CD1c-positive myeloid dendritic cell (primary cell): Measurements from ENCODE around the gene POLN.
"Not testable (repeated sequence)": the region's sequence is repeated elsewhere in the genome, so short reads cannot be mapped to it uniquely, and the experiment has no call there.

Experiments used
- DNase-seq: peaks from one replicate; pipeline ENCODE4 v3.0.0-alpha.2; 2016; ENCODE audit errors: extremely low spot score

Gene POLN

DNA sequence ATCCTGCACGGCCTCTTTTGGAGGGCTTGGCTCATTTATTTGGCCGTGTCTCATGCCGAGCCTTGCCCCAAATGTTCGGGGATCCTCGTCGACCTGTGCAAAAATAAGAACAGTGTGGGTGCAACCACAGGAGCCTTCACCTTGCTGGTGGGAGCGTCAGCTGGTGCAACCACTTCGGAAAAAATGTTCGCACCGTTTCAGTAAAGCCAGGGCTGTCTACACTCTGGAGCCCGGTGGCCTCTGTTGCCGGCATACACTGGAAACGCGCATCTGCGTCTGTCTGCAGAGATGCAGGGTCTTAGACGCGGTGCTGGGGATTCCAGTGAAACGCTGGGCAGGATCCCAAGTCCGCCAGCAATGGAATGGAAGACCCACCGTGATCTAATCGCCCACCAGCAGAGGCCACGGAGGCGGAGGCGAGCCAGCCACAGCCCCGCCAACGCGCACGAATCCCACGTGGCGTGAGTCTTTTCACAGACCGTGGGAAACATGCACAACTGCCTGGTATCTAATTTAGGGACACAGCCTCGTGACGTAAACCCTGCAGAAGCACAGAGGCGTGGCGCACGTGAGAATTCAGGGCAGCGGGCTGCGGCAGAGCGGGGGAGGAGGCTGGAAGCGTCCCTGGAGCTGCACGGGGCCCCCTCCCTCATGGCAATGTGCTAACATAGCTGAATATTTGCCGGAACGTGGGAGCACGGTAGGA, 33.8 kb upstream of the POLN start:
- no peak for DNase-seq

DNA sequence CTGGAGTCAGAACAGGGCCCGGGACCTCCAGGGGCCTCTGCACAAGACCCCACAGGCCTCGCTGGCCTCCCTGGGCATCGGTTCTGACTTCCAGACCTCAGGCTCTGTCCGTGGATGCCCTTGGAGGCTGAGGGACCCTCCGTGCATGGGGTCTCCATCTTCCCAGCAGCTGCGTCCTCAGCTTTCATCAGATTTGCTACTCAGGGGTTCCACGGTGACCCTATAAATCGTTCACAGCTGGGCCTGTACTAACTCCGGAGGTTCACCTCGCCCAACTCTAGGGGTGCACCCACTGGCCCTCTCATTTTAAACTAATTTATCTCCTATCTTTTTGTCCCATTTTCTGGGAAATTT, 33.1 kb upstream of the POLN start:
- DNase-seq = not testable (repeated sequence)

DNA sequence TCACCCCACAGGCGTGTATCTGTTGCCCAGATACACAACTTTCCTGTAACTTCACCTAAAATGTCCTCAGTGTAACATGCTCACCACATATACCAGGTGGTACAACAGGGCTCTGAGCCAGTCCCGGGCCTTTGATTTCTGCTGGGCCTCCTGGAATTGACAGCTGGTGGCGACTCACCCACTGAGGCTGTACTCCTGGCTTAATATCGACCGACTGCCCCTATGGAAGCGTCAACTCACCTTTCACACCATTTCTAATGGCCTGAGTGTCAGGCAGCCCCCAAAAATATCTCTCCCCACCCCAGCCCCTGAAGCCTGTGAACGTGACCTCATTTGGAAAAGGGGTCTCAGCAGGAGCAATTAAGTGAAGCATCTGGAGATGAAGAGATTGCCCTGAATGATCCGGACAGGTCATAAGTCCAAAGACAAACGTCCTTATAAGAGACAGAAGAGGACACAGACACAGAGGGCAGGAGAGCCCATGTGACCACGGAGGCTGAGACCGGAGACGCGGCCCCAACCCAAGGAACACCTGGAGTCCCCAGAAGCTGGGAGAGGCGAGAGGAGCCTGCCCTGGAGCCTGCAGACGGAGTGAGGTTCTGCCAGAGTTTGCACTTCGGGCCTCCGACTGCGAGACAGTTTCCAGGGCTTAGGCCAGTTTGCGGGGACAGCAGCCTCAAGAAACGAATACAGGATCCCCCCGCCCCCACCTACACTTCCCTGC, 32.6 kb upstream of the POLN start:
- no peak for DNase-seq

DNA sequence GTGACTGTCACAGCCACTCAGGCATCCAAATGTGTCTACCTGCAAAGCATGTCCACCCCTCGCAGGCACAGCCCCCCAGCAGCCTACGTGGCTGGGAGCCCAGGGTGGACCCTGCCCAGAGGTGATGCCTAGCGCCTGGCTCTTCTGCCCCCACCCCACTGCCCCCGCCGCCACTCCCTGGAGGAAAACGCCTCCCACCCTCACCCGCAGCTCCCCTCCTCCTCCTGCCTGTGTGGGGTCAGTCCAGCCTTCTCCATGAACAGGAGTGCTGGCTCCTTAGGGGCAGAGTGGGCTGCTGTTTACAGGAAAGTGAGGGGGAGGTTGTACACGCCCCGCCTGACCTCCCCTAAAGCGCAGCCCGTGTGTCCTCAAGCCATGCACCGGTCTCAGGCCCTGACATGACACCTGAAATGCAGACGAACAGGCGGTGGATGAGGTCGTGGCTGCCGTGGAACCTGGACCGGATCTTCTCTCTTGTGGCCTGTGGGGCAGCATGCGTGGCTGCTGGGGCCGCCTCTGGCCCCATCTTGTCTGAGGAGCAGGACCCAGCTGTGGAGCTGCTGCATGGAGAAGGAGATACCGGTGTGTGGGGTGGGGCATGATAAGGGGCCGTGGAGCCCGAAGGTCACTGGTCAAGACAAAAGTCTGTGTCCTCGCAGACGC, 31.9 kb upstream of the POLN start:
- DNase-seq = no peak

DNA sequence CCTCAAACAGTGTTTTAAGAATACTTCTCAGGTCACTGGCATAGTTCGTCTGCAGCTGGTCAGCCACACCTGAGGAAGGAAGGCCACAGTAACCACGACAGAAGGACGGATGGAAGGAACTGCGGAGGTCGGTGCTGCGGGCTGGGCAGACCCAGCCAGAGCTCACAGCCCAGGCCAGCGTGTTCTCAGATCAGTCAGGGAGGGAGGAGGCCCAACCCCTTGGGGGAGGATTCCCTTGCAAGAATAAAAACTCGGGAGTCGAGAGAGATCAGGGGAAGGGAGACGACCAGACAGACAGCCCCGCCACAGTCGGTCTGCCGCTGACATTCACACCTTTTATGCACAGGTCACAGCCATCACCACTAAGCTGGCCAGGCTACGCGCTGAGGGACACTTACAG, 31.3 kb upstream of the POLN start:
- no peak for DNase-seq

DNA sequence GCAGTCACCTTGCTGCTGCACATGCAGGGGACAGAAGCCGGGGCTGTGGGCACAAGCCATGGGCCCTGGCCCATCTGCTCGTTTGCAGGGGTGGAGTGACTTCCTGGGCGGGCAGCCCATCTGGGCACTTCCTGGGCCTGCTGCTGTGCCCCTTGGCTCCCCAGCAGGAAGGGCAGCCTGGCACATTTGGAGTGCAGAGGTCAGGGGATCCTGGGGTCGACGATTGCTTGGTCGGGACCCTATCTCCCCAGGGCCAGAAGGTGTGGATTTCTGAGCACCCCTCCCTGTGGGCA, 30.9 kb upstream of the POLN start:
- DNase-seq = no peak

DNA sequence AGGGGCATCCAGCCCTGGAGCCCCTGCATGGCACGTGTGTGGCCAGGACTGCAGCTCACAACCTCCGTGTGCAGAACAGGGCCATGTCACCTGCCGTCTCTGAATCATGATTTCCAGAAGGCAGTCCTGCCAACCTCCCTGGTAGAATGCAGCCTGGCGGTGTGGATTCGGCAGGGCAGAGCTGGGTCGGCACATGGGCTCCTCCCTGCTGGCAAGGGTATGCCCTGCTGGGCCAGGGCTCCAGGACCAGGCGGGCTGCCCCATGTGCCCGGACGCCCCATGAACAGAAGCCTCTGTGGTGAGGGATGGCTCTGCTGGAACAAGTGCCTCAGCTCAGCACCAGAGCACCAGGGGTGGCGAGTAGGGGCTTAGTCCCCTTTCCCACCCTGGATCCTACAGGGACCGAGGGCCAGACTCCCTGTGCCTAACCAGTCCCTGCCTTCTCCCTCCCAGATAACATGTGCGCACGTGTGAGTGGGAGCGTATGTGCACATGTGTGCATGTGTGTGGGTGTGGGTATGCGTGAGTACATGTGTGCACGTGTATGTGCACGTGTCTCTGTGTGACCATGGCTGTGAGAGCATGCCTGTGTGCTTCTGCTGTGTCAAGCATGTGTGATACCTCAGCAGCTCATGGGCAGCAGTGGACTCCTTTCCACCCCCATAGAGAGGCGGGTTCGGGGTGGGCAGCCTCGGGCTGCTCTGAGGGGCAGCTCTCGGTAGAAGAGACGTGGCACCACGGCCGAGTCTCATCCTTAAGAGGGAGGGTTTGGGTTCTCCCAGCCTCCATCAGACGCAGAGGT, 30.3 kb upstream of the POLN start:
- DNase-seq = no peak

DNA sequence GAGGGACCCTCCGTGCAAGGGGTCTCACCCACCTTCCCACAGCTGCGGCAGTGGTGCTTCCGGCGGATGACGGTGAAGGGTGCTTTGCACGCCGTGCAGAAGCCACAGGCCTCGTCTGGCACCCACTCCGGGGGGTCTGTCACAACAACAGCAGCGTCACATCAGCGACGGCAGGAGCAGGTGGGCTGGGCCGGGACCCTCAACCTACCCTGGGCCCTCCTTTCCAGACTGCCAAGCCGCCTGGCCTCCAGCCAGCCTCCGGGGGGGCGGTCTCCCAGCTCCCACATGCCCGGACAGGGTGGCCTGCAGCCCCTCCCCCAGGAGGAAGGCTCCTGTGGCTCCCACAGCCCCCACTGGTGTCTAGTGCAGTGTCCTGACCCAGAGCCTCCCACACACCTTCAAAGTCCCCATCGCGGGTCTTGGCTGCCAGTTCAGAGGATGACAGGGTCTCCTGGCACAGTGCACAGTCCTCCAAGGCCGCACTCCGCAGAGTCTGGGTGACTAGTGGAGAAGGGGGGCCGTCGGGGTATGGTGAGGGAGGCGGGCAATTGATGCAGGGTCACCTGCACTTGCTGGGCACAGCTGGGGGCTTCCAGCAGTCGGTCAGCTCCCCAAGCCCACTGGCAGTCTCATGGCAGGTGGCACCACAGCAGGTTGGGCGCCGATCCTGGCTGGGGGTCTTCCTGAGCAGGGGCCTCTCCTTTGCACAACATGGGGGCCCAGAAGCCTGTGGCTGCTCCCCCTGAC, 29.5 kb upstream of the POLN start:
- DNase-seq = no peak

DNA sequence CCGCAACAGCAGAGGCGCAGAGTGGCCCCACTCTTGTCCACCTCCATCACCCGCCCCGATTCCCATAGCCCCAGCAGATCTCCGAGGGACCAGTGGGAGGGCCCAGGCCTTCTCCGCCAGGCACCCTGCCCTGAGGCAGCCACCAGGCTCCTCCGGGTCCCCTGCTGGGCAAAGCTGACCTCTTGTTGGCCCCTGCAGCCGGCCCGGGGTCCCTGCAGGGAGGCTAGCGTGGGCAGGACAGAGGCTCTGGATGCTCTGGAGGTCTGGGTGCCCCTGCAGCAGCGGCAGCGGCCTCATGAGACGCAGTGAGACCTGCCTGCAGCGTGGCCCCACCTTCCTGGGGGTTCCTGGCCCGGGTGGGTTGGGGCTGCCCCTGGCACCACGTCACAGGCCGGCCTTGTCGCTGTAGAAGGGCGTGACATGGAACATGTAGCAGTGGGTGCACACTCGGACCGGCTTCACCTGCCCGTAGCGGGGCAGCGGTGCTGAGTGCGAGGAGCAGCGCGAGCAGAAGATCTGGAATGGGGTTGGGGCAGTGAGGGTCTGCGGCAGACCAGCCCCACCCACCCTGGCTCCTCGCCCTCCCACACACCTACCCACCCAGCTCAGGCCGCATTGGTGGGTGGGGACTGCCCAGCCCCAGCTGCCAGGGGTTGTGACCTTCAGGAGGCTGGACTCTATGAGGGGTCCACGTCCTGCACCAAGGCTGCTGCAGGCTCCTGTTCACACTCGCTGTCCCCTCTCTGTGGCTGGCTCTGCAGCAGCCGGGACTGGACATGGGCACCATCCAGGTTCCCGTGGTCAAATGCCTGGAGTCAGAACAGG, 28.6 kb upstream of the POLN start:
- DNase-seq = no peak

DNA sequence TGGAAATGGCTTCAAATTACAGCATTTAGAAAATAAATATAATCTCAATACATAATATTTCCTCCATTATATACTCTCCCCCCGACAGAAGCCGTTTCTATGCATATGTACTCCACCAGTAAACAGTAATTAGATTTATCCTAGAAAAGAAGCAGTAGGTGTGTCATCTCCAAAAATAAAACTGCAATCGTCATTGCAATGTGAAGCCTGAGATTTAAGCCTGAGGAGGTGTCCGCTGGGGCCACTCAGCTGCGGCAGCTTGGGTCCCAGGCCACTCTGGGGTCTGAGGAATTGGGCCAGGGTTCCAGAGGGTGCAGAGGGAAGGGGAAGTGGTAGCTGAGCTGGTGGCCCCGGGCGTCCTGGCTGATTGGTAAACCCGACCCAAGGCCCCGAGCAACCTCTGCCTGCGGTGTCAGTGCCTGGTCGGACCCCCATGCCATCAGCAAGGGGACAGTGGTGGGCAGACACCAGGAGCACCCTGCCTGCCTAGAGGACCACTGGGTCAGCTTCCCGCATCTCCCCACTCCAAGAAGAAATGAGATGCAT, 27.8 kb upstream of the POLN start:
- DNase-seq = no peak

DNA sequence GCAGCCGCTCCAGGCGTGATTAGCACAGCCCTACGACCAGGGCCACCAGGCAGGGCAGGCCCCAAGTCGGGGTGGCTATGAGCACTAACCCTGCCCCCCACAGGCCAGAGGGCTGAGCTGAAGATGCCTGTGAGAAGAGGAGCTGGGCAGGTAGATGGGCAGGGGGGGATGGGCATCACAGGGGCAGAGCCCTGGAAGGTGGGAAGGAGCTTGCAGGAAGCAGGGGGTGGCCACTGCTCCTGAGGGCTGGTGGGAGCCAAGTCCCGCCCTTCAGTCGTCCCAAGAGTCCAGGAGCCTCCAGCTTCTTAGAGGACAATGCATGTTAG, 27.2 kb upstream of the POLN start:
- no peak for DNase-seq

DNA sequence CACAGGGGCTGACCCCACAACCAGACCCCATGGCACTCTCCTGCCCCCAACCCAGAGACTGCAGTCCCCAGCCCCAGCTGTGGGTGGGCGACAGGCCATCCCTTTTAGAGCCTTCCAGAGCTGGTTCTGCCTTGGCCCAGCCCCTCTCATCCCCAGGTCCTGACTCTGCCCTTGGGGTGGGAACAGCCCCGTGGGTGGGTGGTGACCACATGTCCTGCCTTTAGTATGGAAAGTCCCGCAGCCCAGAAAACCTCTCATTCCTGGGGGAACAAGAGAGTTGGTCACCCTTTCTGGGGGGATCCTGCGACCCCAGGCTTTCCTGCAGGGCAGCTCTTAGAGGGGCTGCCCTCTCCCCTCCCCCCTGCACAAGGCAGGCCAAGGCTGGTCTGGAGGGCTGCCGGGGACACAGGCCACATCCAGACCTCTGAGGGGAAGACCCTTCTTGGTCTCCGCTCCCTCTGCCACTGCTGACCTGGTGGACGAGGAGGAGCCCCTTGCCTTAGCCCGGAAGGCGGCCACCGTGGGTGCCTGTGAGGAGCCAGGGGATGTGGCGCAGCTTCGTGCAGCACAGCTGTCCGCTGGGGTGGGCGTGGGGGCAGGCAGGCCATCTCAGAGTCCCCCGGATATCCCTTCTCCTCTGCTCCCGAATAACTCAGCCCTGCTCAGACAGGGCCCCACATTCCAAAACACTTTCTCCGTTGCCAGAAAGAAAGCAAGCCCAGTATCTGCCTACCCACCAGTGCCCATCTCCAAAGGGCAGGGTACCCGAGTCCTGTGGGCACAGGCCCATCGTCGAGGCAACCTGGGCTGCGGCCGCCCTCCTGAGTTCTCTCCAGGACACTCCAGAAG, 26.7 kb upstream of the POLN start:
- DNase-seq = no peak

DNA sequence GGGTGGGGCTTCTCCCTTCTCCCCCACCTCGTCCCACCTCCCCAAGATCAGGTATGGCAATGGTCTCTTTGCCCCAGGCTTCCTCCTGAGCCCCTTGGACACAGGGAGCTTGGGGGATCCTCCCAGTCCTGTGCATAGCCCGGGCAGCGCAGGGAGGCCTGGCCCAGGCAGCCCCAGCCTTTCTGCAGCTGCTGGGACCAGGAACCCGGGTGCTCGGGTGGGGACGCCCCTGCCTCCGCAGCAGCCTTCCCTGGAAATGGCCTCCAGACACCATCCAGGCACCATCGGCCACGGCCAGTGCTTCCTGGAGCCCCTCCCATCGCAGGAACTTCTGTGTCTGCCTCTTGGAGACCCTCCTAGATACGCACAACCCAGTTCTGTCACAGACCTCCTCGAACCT, 25.9 kb upstream of the POLN start:
- DNase-seq = no peak

DNA sequence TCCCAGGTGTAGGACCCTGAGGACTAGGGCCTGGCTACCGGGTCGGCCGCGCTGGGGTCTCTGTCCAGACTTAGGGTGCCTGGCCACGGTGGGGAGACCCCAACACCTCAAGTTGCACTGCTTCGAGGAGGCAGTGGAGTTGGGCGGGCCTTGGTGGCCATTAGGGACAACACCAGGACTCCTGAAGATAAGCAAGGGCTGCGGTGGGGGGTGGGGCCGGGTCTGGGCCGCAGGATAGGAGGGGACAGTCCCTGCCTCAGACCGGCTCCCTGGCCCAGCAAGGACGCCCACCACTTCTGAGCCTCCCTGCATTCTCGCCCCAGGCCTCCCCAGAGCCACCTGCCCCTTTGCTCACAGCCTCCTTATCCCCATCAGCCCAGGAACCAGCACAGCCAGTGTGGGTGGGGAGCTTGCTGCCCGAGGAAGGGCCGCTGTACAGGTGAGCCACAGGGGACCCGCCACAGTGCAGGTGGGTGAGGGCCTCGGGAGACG, 25.4 kb upstream of the POLN start:
- DNase-seq = no peak

DNA sequence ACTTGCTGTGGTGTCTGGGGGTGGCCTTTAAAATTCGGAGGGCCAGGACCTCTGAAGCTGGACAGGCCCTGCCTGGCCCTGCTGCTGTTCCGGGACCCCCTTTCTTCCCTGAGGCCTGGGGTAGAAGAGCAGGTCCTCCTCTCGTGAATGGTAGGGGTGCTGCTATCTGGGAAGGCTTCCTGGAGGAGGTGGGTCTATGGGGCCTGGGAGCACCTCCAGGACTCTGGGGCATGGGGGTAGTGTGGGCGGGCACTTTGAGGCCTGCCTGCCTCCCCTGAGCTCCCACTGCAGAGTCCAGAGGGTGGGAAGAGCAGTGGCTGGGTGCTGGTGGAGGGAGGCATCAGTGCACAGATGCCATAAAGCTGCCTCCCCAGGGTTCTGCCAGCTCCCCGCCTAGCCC, 24.9 kb upstream of the POLN start:
- no peak for DNase-seq

DNA sequence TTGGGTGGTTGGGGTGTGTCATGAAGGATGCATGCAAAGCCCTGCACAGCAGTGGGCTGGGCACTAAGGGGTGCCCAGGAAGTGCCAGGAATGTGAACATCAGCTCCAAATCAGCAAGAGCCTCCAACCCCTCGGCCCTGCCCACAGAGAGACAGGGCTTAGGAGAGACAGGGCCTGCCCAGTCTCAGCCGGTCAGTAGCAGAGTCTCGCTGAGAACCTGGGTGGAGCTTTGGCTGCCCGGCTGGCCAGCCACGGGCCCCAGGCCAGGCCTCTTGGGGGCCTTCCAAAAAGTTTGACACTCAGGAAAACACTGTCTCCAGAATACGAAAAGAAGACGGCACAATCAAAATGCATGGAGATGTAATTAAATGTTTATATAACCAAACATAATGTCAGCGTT, 24.3 kb upstream of the POLN start:
- DNase-seq = no peak

DNA sequence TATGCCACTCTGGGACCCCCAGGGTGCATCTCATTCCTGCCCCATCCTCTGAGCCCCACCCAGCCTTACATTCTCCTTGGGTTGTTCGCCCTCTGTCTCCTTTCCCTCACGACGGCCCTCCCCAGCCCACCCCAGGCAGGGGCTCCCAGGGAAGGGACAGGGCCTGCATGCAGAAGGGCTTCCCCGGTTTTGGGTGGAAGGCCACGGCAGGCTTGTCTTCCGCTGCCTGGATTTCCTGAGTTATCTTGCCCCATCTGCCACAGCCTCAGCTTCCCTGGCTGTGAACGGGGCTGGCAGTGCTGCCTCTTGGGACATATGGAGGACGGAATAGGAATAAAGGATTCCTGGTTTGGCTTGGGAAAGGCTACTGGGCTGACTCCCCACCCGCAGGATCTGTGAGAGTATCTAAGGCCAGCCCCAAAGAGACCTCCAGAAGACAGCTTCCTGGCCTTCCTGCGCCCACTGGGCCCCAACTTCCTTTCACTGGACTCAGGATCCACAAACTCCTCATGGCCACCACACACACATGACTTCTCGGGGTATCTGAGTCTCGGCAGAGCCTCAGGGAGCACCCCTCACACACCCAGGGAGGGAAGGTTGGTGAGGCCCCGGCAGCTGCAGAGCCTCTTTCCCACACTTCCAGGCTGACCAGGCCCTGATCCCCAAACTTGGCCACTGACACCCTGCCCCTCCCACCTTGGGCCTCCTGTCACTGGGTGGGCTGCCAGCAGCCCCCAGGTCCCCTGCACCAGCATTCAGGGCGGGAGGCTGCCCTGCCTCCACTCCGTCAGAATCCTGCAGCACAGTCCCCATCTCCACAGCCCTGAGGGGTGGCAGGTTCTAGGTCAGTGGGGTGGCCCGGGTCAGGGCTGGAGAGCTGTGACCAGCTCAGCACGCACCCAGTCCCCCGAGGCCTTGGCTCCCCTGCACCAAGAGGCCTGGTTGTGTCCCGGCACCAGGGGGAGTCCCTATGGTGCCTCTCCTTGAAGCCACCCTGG, 23.5 kb upstream of the POLN start:
- no peak for DNase-seq

DNA sequence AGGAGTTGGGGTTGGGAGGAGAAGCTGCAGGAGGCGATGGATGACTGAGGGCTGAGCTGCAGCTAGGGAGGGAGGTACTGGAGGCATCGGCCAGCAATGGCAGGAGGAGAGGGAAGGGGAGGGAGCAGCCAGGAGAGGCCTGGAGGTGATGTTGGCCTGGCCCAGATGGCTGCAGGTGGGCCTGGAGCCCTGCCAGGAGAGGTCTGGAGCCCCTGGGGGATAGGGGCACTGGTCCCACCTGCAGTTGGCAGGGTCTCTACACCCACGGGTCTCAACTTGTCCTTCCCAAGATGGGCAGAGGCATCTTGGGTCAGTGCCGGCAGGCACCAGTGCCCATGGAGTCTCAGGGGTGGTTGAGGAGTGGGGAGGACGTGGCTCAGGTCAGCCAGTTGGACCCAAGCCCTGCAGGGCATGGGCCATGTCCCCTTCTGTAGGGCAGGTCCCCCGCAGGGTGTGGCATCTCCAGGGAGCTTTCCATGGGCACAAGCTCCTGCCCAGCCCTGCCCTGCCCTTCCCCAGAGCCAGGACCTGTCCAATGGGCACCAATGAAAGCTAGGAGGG, 22.6 kb upstream of the POLN start:
- DNase-seq = no peak
